GM19463 (cell line): ENCODE results near the gene SMIM32.

Experiments
- ATAC-seq: cut with Tn5 transposase; IDR thresholded peaks from one replicate; pipeline ENCODE4 v1.9.1; 2021; ENCODE audit warnings: mild to moderate bottlenecking, moderate library complexity; ENCODE audit not compliant: unreplicated experiment

The SMIM32 gene

GRCh38 chr5:136208916-136209315, 16.0 kb upstream of the SMIM32 start:
- ATAC-seq: no peak

GRCh38 chr5:136207631-136208030, 14.7 kb upstream of the SMIM32 start:
- no peak for ATAC-seq

GRCh38 chr5:136206361-136206760, 13.4 kb upstream of the SMIM32 start:
- ATAC-seq: no peak

- no peak for ATAC-seq
These were observed 13.0 kb upstream of the SMIM32 start for GRCh38 chr5:136205941-136206340.

- no peak for ATAC-seq
These were observed 12.2 kb upstream of the SMIM32 start for GRCh38 chr5:136205061-136205702.

- ATAC-seq: no peak
These were observed 10.5 kb upstream of the SMIM32 start for GRCh38 chr5:136203303-136203922.

GRCh38 chr5:136202469-136203205, 9.7 kb upstream of the SMIM32 start:
- ATAC-seq: no peak

- no peak for ATAC-seq
These were observed 8.9 kb upstream of the SMIM32 start for GRCh38 chr5:136201870-136202269.

- ATAC-seq: no peak
These were observed 7.8 kb upstream of the SMIM32 start for GRCh38 chr5:136200761-136201160.

- no peak for ATAC-seq
These were observed 7.2 kb upstream of the SMIM32 start for GRCh38 chr5:136200130-136200529.

- no peak for ATAC-seq
These were observed 6.4 kb upstream of the SMIM32 start for GRCh38 chr5:136199408-136199807.

- ATAC-seq: no peak
These were observed 5.5 kb upstream of the SMIM32 start for GRCh38 chr5:136198453-136198852.

GRCh38 chr5:136197462-136198142, 4.6 kb upstream of the SMIM32 start:
- no peak for ATAC-seq

GRCh38 chr5:136195971-136196820, 3.2 kb upstream of the SMIM32 start:
- ATAC-seq: no peak

GRCh38 chr5:136194576-136194975, 1.6 kb upstream of the SMIM32 start:
- ATAC-seq: no peak

- ATAC-seq: no peak
These were observed 467 bp upstream of the SMIM32 start for GRCh38 chr5:136193322-136193935.

- no peak for ATAC-seq
These were observed 892 bp downstream of the SMIM32 start for GRCh38 chr5:136192015-136192525.

GRCh38 chr5:136191304-136192014, 1.5 kb downstream of the SMIM32 start:
- no peak for ATAC-seq

GRCh38 chr5:136190904-136191303, 2.1 kb downstream of the SMIM32 start:
- ATAC-seq: no peak
